ENCODE data around the gene EIF4EBP2. TPM values are rescaled to one million over a fixed set of nuclear protein-coding genes. Genes with fewer than 3 reads are reported as not detected.
A peak's percentile ranks its signal among the peaks of the same experiment; 100 is the strongest.

Gene EIF4EBP2
- total and polyA plus RNA-seq, 2 experiments from 2014 or later, result 36.8 to 39.1 TPM

DNA sequence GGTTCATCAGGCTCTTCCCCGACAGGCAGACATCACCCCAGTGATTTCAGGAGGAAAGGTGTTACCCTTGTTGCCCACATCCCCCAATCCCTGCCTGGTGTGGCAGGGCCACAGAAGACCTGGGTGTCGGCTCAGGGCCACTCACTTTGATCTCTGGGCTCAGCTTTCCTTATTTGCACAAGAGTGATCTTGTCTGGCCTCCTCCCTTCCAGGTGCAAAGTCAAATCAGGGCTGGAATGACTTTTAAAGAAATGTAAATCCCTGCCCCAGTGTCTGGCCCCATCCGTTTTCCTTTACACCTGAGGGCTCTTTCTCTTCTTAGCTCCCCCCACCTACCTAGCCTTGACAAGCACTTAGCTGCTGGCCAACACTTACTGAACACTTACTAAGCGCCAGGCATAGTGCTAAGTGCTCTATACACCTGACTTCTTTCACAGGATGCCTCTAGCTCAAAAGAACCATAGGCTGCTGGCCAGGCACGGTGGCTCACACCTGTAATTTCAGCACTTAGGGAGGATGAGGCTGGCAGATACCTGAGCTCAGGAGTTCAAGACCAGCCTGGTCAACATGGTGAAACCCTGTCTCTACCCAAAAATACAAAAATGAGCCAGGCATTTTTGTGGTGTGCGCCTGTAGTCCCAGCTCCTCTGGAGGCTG lies 38.5 kb downstream of the EIF4EBP2 start:
- H3K27me3 ChIP-seq, result peaks cover 64% of the 10 kb centered on the region
- no peak for TF ChIP-seq CTCF (IDR thresholded peaks at IDR 0.05; ENCODE audit: low read depth, low read length)
- no peak overlapping the region for H3K27ac ChIP-seq

GRCh38 chr10:70444744-70445143 lies 40.8 kb downstream of the EIF4EBP2 start:
- Histone ChIP-seq H3K9me3 (ENCODE audit: low read depth) (no peaks in the 10 kb centered on the region), H3K27ac (no peak overlapping the region), H3K4me3 (no peak overlapping the region), H3K27me3 (peaks cover 41% of the 10 kb centered on the region), H3K36me3 (no peaks in the 10 kb centered on the region), H3K4me1 (ENCODE audit: low read depth) (peaks cover 4% of the 10 kb centered on the region)
- TF ChIP-seq CTCF (IDR thresholded peaks at IDR 0.05; ENCODE audit: low read depth, low read length), result no peak
- no peak for DNase-seq (ENCODE audit: low read depth in 1 of 2, low spot score in 1 of 2)

More for the DNA sequence above, 38.5 kb downstream of the EIF4EBP2 start:
- Histone ChIP-seq H3K4me3 (no peak overlapping the region), H3K4me1 (ENCODE audit: low read depth) (peaks cover 4% of the 10 kb centered on the region), H3K9me3 (ENCODE audit: low read depth) (no peaks in the 10 kb centered on the region), H3K36me3 (no peaks in the 10 kb centered on the region)
- DNase-seq (ENCODE audit: low read depth in 1 of 2, low spot score in 1 of 2), result no peak

DNA sequence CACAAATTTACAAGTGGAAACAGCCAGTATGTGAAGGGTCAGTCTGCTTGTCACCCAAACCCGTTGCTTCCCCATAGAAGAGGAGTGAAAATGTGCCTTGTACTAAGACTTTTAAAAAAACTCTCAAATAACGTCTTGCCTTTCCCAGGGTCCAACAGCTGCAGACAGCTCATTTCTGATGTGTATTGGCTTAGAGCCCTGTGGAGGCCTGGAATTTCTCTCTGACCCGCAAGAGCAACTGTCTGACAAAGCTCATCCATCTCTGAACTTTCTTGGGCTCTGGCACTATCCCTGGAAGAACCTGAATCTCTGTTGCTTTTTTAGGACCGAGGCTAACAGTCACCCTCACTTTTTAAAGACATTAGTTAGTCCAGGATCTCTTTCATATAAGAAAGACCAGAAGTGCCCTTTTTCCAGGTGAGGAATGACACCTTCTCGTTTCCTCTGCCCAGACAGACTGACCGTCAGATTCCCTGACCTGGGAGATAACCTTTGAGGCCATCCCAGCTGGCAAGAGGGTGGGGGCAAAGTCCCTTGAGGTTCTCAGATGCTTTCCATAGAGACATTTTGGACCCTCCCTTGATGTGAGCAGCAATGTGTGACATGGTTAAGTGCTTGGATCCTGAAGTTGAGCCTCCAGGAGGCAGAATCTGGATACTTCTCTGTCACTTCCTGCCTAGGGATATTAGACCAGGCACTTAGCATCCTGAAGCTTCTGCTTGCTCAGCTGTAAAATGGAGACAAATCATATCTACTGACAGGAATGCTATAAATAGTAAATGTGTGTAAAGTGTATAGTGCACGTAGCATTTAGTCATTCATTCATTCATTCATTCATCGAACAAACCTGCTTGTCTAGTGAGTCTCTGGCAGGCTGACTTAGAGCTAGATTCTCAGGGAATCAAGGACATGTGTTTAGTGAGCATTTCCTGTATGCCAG lies 42.0 kb downstream of the EIF4EBP2 start:
- Histone ChIP-seq H3K4me3 (no peak overlapping the region), H3K27ac (no peak overlapping the region)
- DNase-seq (ENCODE audit: low read depth in 1 of 2, low spot score in 1 of 2), result peak; percentile 44 to 68

GRCh38 chr10:70448236-70448635 lies 44.3 kb downstream of the EIF4EBP2 start:
- H3K27me3 ChIP-seq, result peaks cover 6% of the 10 kb centered on the region
- no peaks in the 10 kb centered on the region for H3K9me3 ChIP-seq (ENCODE audit: low read depth)
- no peak overlapping the region for H3K4me3 ChIP-seq
- H3K36me3 ChIP-seq, result no peaks in the 10 kb centered on the region
- H3K4me1 ChIP-seq (ENCODE audit: low read depth), result no peaks in the 10 kb centered on the region
- no peak for DNase-seq (ENCODE audit: low read depth in 1 of 2, low spot score in 1 of 2)
- no peak for TF ChIP-seq CTCF (IDR thresholded peaks at IDR 0.05; ENCODE audit: low read depth, low read length)
- H3K27ac ChIP-seq, result no peak overlapping the region

More for the DNA sequence above, 42.0 kb downstream of the EIF4EBP2 start:
- no peak for TF ChIP-seq CTCF (IDR thresholded peaks at IDR 0.05; ENCODE audit: low read depth, low read length)
- Histone ChIP-seq H3K27me3 (peaks cover 29% of the 10 kb centered on the region), H3K36me3 (no peaks in the 10 kb centered on the region), H3K9me3 (ENCODE audit: low read depth) (no peaks in the 10 kb centered on the region), H3K4me1 (ENCODE audit: low read depth) (no peaks in the 10 kb centered on the region)

- no peak for DNase-seq (ENCODE audit: low read depth in 1 of 2, low spot score in 1 of 2)
- H3K4me3 ChIP-seq, result no peak overlapping the region
- no peak for TF ChIP-seq CTCF (IDR thresholded peaks at IDR 0.05; ENCODE audit: low read depth, low read length)
- peaks cover 5% of the 10 kb centered on the region for H3K4me1 ChIP-seq (ENCODE audit: low read depth)
- no peaks in the 10 kb centered on the region for H3K36me3 ChIP-seq
- H3K27ac ChIP-seq, result no peak overlapping the region
- peaks cover 59% of the 10 kb centered on the region for H3K27me3 ChIP-seq
- no peaks in the 10 kb centered on the region for H3K9me3 ChIP-seq (ENCODE audit: low read depth)
Observed at GRCh38 chr10:70455213-70455630, 51.3 kb downstream of the EIF4EBP2 start.

Measured in cardiac muscle cell (in vitro differentiated cells and primary cell).